ENCODE data around the gene SLC25A25.

- TF ChIP-seq, protein P1, sequence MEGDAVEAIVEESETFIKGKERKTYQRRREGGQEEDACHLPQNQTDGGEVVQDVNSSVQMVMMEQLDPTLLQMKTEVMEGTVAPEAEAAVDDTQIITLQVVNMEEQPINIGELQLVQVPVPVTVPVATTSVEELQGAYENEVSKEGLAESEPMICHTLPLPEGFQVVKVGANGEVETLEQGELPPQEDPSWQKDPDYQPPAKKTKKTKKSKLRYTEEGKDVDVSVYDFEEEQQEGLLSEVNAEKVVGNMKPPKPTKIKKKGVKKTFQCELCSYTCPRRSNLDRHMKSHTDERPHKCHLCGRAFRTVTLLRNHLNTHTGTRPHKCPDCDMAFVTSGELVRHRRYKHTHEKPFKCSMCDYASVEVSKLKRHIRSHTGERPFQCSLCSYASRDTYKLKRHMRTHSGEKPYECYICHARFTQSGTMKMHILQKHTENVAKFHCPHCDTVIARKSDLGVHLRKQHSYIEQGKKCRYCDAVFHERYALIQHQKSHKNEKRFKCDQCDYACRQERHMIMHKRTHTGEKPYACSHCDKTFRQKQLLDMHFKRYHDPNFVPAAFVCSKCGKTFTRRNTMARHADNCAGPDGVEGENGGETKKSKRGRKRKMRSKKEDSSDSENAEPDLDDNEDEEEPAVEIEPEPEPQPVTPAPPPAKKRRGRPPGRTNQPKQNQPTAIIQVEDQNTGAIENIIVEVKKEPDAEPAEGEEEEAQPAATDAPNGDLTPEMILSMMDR (IDR thresholded peaks at IDR 0.05) = no peak
- no peak for TF ChIP-seq POLR2A (IDR thresholded peaks at IDR 0.05)
These were observed 54.8 kb downstream of the SLC25A25 start for GRCh38 chr9:128122809-128123175.
